H1 (cell line): Measurements from ENCODE around the gene GDF15. TPM values are rescaled to one million over a fixed set of nuclear protein-coding genes. Genes with fewer than 3 reads are reported as not detected.

Experiments
- CTCF ChIA-PET: fragments of 300-600 bp; sonication (Branson Sonifier 250); formaldehyde crosslinking; loops from one replicate; lab custom pipeline; 2021; ENCODE audit not compliant: partially characterized antibody; lab: Charles Lee
- POLR2A ChIA-PET: fragments of 300-600 bp; sonication (Branson Sonifier 250); formaldehyde crosslinking; loops from one replicate; lab custom pipeline; 2021; ENCODE audit warnings: inconsistent platforms; ENCODE audit not compliant: partially characterized antibody; lab: Charles Lee
- DNase-seq, 2 experiments: peaks; one replicate each; pipeline versions ENCODE4 v3.0.0 to v3.0.0-alpha.2; 2010 to 2022; ENCODE audit warnings: low spot score in 2 of 2, low read depth in 1 of 2, mixed read lengths in 1 of 2
- FAIRE-seq: peaks from 2 replicates; lab custom pipeline; 2011; peaks lifted over from hg19 to GRCh38; lab: Jason Lieb, UNC
- H2AFZ ChIP-seq: 2 replicates; pipeline ENCODE4 v1.8.1; 2012; ENCODE audit warnings: low read length, inconsistent platforms
- H2AK5ac ChIP-seq: 2 replicates; pipeline ENCODE4 v1.6.1; 2013; ENCODE audit warnings: low read depth, low read length
- H2BK120ac ChIP-seq: replicated peaks from 2 replicates; pipeline ENCODE3; 2013; ENCODE audit warnings: low read depth, low read length, inconsistent platforms
- H2BK12ac ChIP-seq: 2 replicates; pipeline ENCODE4 v1.6.1; 2013; ENCODE audit warnings: low read depth, low read length
- H2BK15ac ChIP-seq: 2 replicates; pipeline ENCODE4 v1.6.1; 2013; ENCODE audit warnings: low read length
- H2BK20ac ChIP-seq: 2 replicates; pipeline ENCODE4 v1.6.1; 2013; ENCODE audit warnings: low read length
- H2BK5ac ChIP-seq: 2 replicates; pipeline ENCODE4 v1.6.1; 2013; ENCODE audit warnings: low read depth, low read length
- H3K14ac ChIP-seq: 2 replicates; pipeline ENCODE4 v1.6.1; 2013; ENCODE audit warnings: inconsistent platforms; ENCODE audit not compliant: insufficient read length
- H3K18ac ChIP-seq: 2 replicates; pipeline ENCODE4 v1.6.1; 2013; ENCODE audit warnings: low read length; ENCODE audit errors: extremely low read depth
- H3K23ac ChIP-seq: 2 replicates; pipeline ENCODE4 v1.6.1; 2013; ENCODE audit warnings: inconsistent platforms; ENCODE audit not compliant: insufficient read length
- H3K23me2 ChIP-seq: 2 replicates; pipeline ENCODE4 v1.6.1; 2013; ENCODE audit warnings: low read depth, low read length
- H3K27ac ChIP-seq: 2 replicates; pipeline ENCODE4 v1.6.1; 2011; ENCODE audit warnings: low read depth, low read length, inconsistent platforms
- H3K27me3 ChIP-seq, 4 experiments: replicated peaks in 1 of 4; 1 replicate in 1 of 4; 2 replicates in 3 of 4; pipeline versions ENCODE4 v1.6.1 to v1.8.1; 2011 to 2013; ENCODE audit warnings: low read length in 3 of 4, mild to moderate bottlenecking in 3 of 4, inconsistent platforms in 2 of 4, mixed read lengths in 2 of 4, moderate library complexity in 1 of 4; ENCODE audit not compliant: control insufficient read depth in 3 of 4, insufficient read depth in 3 of 4; ENCODE audit errors: extremely low read depth in 1 of 4
- H3K36me3 ChIP-seq, 4 experiments: 2 replicates each; pipeline versions ENCODE4 v1.6.1 to v1.8.1; 2011 to 2013; ENCODE audit warnings: mild to moderate bottlenecking in 4 of 4, low read length in 3 of 4, moderate library complexity in 2 of 4, control low read depth in 1 of 4, inconsistent platforms in 1 of 4; ENCODE audit not compliant: insufficient read depth in 4 of 4, control insufficient read depth in 2 of 4
- H3K4ac ChIP-seq: replicated peaks from 2 replicates; pipeline ENCODE3; 2013; ENCODE audit warnings: low read length, low read depth, mixed read lengths, inconsistent platforms; ENCODE audit not compliant: insufficient read length
- H3K4me1 ChIP-seq, 4 experiments: replicated peaks in 1 of 4; 1 replicate in 1 of 4; 2 replicates in 3 of 4; pipeline versions ENCODE4 v1.6.1 to v1.8.1; 2011 to 2013; ENCODE audit warnings: low read length in 3 of 4, inconsistent platforms in 2 of 4, mixed read lengths in 1 of 4; ENCODE audit not compliant: insufficient read depth in 4 of 4, control insufficient read depth in 3 of 4
- H3K4me2 ChIP-seq, 2 experiments: 2 replicates each; pipeline versions ENCODE4 v1.6.1 to v1.8.1; 2011 to 2013; ENCODE audit warnings: low read depth in 2 of 2, low read length in 2 of 2, control low read depth in 1 of 2, inconsistent platforms in 1 of 2, mild to moderate bottlenecking in 1 of 2; ENCODE audit not compliant: insufficient read depth in 1 of 2
- H3K4me3 ChIP-seq, 4 experiments: fragments of 200-600, 300-600 bp in 1 of 4; sonication (generic), shearing (Covaris generic), sonication (Bioruptor Twin) in 1 of 4; 2 replicates each; pipeline versions ENCODE4 v1.5.1 to v1.8.1; 2011 to 2016; ENCODE audit warnings: low read length in 4 of 4, low read depth in 3 of 4, control low read depth in 2 of 4, inconsistent platforms in 2 of 4, mild to moderate bottlenecking in 2 of 4, mixed read lengths in 1 of 4, moderate library complexity in 1 of 4; ENCODE audit not compliant: insufficient read depth in 2 of 4; ENCODE audit errors: extremely low read depth in 1 of 4
- H3K56ac ChIP-seq: replicated peaks from 2 replicates; pipeline ENCODE3; 2013; ENCODE audit warnings: low read depth, mild to moderate bottlenecking, mixed read lengths, low read length, inconsistent platforms; ENCODE audit not compliant: insufficient read length
- H3K79me1 ChIP-seq: 2 replicates; pipeline ENCODE4 v1.6.1; 2013; ENCODE audit warnings: low read depth, low read length, control low read depth
- H3K79me2 ChIP-seq, 2 experiments: 2 replicates each; pipeline versions ENCODE4 v1.6.1 to v1.8.1; 2012 to 2013; ENCODE audit warnings: low read length in 2 of 2, mild to moderate bottlenecking in 2 of 2, inconsistent platforms in 1 of 2; ENCODE audit not compliant: insufficient read depth in 2 of 2, control insufficient read depth in 1 of 2
- H3K9ac ChIP-seq, 4 experiments: replicated peaks in 1 of 4; 1 replicate in 1 of 4; 2 replicates in 3 of 4; pipeline versions ENCODE4 v1.6.1 to v1.8.1; 2011 to 2013; ENCODE audit warnings: low read depth in 3 of 4, low read length in 3 of 4, control low read depth in 2 of 4, mild to moderate bottlenecking in 2 of 4, moderate library complexity in 2 of 4, inconsistent platforms in 1 of 4; ENCODE audit errors: extremely low read depth in 1 of 4
- H3K9me3 ChIP-seq, 2 experiments: 2 replicates each; pipeline versions ENCODE4 v1.6.1 to v1.8.1; 2012 to 2013; ENCODE audit warnings: mild to moderate bottlenecking in 2 of 2, moderate library complexity in 2 of 2, control low read depth in 1 of 2, inconsistent platforms in 1 of 2, low read depth in 1 of 2, low read length in 1 of 2, mixed read lengths in 1 of 2; ENCODE audit not compliant: insufficient read depth in 2 of 2
- H4K20me1 ChIP-seq, 2 experiments: replicated peaks in 1 of 2; 2 replicates each; pipeline versions ENCODE3 to v1.8.1; 2011 to 2013; ENCODE audit warnings: inconsistent platforms in 2 of 2, low read length in 2 of 2, mild to moderate bottlenecking in 1 of 2; ENCODE audit not compliant: insufficient read depth in 2 of 2, control insufficient read depth in 1 of 2
- H4K5ac ChIP-seq: 2 replicates; pipeline ENCODE4 v1.6.1; 2013; ENCODE audit warnings: low read length, low read depth, mixed read lengths, inconsistent platforms; ENCODE audit not compliant: insufficient read length
- H4K8ac ChIP-seq: 2 replicates; pipeline ENCODE4 v1.8.0; 2013; ENCODE audit warnings: mild to moderate bottlenecking, moderate library complexity, low read length, inconsistent platforms; ENCODE audit not compliant: insufficient read depth; ENCODE audit errors: extremely low read depth
- H4K91ac ChIP-seq: replicated peaks from 2 replicates; pipeline ENCODE3; 2013; ENCODE audit warnings: low read length, mixed read lengths, inconsistent platforms; ENCODE audit not compliant: insufficient read length
- ASH2L ChIP-seq: fragments of 200-600, 300-600 bp; sonication (generic); IDR thresholded peaks from one replicate; pipeline ENCODE4 v1.7.1; 2017; ENCODE audit warnings: low read length
- CTBP2 ChIP-seq: IDR thresholded peaks from 2 replicates; pipeline ENCODE4 v1.7.0; 2011; ENCODE audit warnings: borderline replicate concordance, mild to moderate bottlenecking, moderate library complexity, mixed read lengths, low read length; ENCODE audit not compliant: insufficient read depth, insufficient read length
- FOSL1 ChIP-seq: IDR thresholded peaks from 2 replicates; pipeline ENCODE4 v1.6.1; 2011; ENCODE audit warnings: mild to moderate bottlenecking, low read depth, low read length, moderate library complexity; ENCODE audit not compliant: insufficient read depth
- GABPA ChIP-seq: IDR thresholded peaks from 2 replicates; pipeline ENCODE4 v1.6.1; 2011; ENCODE audit warnings: mild to moderate bottlenecking, low read length, moderate library complexity, borderline replicate concordance; ENCODE audit not compliant: insufficient read depth
- HDAC2 ChIP-seq, 2 experiments: fragments of 300-600 bp in 1 of 2; sonication (generic) in 1 of 2; IDR thresholded peaks; 2 replicates each; pipeline ENCODE4 v1.6.1; 2011 to 2012; ENCODE audit warnings: low read depth in 2 of 2, low read length in 2 of 2, mild to moderate bottlenecking in 2 of 2, moderate library complexity in 2 of 2, borderline replicate concordance in 1 of 2, inconsistent platforms in 1 of 2
- KDM1A ChIP-seq: fragments of 200-600, 300-600 bp; sonication (generic); IDR thresholded peaks from 2 replicates; pipeline ENCODE4 v1.7.1; 2016; ENCODE audit warnings: mild to moderate bottlenecking, low read length, borderline replicate concordance
- NANOG ChIP-seq: IDR thresholded peaks from 2 replicates; pipeline ENCODE4 v1.6.1; 2011; ENCODE audit warnings: low read length, low read depth, mild to moderate bottlenecking, inconsistent platforms; ENCODE audit not compliant: insufficient read depth, poor library complexity, severe bottlenecking
- POLR2AphosphoS5 ChIP-seq: IDR thresholded peaks from 2 replicates; pipeline ENCODE4 v1.6.1; 2011; ENCODE audit warnings: low read depth, low read length
- POU5F1 ChIP-seq: IDR thresholded peaks from 2 replicates; pipeline ENCODE4 v1.6.1; 2011; ENCODE audit warnings: low read depth, mild to moderate bottlenecking, low read length, moderate library complexity
- RXRA ChIP-seq: IDR thresholded peaks from 2 replicates; pipeline ENCODE4 v1.6.1; 2011; ENCODE audit warnings: low read depth, mild to moderate bottlenecking, low read length, moderate library complexity; ENCODE audit not compliant: insufficient read depth
- SAP30 ChIP-seq: fragments of 300-600 bp; sonication (generic); IDR thresholded peaks from 2 replicates; pipeline ENCODE4 v1.7.1; 2012; ENCODE audit warnings: low read length, moderate library complexity, mild to moderate bottlenecking, inconsistent platforms; ENCODE audit not compliant: insufficient read depth, insufficient replicate concordance
- SP1 ChIP-seq: IDR thresholded peaks from 2 replicates; pipeline ENCODE4 v1.6.1; 2011; ENCODE audit warnings: low read depth, low read length
- SP4 ChIP-seq: IDR thresholded peaks from 2 replicates; pipeline ENCODE4 v1.6.1; 2012; ENCODE audit warnings: low read length, inconsistent platforms
- TCF12 ChIP-seq: IDR thresholded peaks from 2 replicates; pipeline ENCODE4 v1.6.1; 2011; ENCODE audit warnings: low read depth, mild to moderate bottlenecking, low read length
- WGBS, 2 experiments: shearing (Covaris generic) in 1 of 2; methylation state at CpG; one replicate each; pipeline versions ENCODE4 v1.1.6 to v1.1.7; 2013 to 2015; ENCODE audit warnings: low lambda C conversion rate in 2 of 2, mixed read lengths in 2 of 2, inconsistent platforms in 1 of 2, low coverage in 1 of 2, missing lambda C conversion rate in 1 of 2; ENCODE audit not compliant: insufficient replicate concordance in 2 of 2, insufficient coverage in 1 of 2, insufficient read length in 1 of 2; ENCODE audit errors: extremely low coverage in 1 of 2, missing lambda C conversion rate in 1 of 2; 5-methylcytosine and 5-hydroxymethylcytosine counted together
- polyA plus RNA-seq, 7 experiments: library from polyadenylated mRNA; depleted of rRNA in 3 of 7; stranded (reverse) in 5 of 7; unstranded in 2 of 7; fragments of >200 nt in 5 of 7; fragments of 200-250 nt in 2 of 7; gene quantifications; 1 replicate in 5 of 7; 2 replicates in 1 of 7; 4 replicates in 1 of 7; pipeline versions ENCODE4 v1.2.1 to v1.2.3, GENCODE V29; 2011 to 2013; ENCODE audit warnings: missing spikeins in 2 of 7, mixed read lengths in 2 of 7
- total RNA-seq: library from RNA; stranded (reverse); fragmentation: NEBNext Ultra II Directional; extraction: Animal tissue kit (Norgen Biotek cat#: 25700); gene quantifications from 2 replicates; pipeline ENCODE4 v1.2.1, GENCODE V29; 2021

Gene GDF15
- total and polyA plus RNA-seq, 2 of the 8 experiments (the other 6 are each of a cell fraction or from before 2014, with no cell fraction given) = 4.1 to 8.5 TPM

- FAIRE-seq (no peak), DNase-seq (no peak)
- Histone ChIP-seq H3K79me1 (no peaks in the 10 kb centered on the region), H3K18ac (no peak overlapping the region), H4K91ac (no peak overlapping the region), H3K23me2 (peaks cover 2% of the 10 kb centered on the region; the same call in 1 of the 2 replicates), H4K20me1 (no peaks in the 10 kb centered on the region), H2AFZ (no peak overlapping the region), H2BK120ac (no peak overlapping the region), H3K27ac (no peak overlapping the region), H4K8ac (no peak overlapping the region), H3K14ac (no peak overlapping the region), H3K4me1 (peaks cover 0 to 11% (median 5%) of the 10 kb centered on the region in 4 experiments; a peak in 5 of 7 replicates), H3K56ac (no peak overlapping the region), H2AK5ac (no peak overlapping the region), H4K5ac (no peak overlapping the region), H2BK20ac (no peak overlapping the region), H3K23ac (no peak overlapping the region), H3K79me2 (no peaks in the 10 kb centered on the region), H2BK15ac (no peak overlapping the region), H3K9ac (no peak overlapping the region; a peak in 1 of 7 replicates), H3K27me3 (peaks cover 0 to 19% (median 12%) of the 10 kb centered on the region in 4 experiments; a peak in 6 of 7 replicates), H2BK12ac (no peak overlapping the region), H3K4me3 (no peak overlapping the region), H3K36me3 (no peaks in the 10 kb centered on the region), H3K9me3 (no peaks in the 10 kb centered on the region), H3K4ac (no peak overlapping the region), H2BK5ac (no peak overlapping the region), H3K4me2 (no peak overlapping the region)
- POLR2A ChIA-PET = interaction anchor here (0.6 to 1.3 kb wide), 2 partner anchors 15 to 111 kb away, joined by 4 read pairs; partner anchors contain the start of gene JUND
- CTCF ChIA-PET = interaction anchor here (1.0 to 10.4 kb wide), 5 partner anchors 9 to 128 kb away, joined by 3 to 177 read pairs (median 11); partner anchors contain the start of genes LRRC25 and SSBP4
- WGBS, 2 experiments = 97% methylated on average over 10 of the region's 11 CpGs; no CpG with 5 or more reads in 1 of the 2 experiments
- TF ChIP-seq FOSL1 (no peak), KDM1A (no peak), CTBP2 (no peak), SP4 (no peak), GABPA (no peak), HDAC2 (IDR thresholded peaks at IDR 0.05; ENCODE audit: borderline replicate concordance in 1 of 2, low read depth in 2 of 2, low read length in 2 of 2) (no peak), POU5F1 (no peak), SAP30 (no peak), TCF12 (no peak), SP1 (no peak), POLR2AphosphoS5 (no peak), RXRA (no peak), ASH2L (no peak), NANOG (no peak)
These were observed 6.5 kb downstream of the GDF15 start for GRCh38 chr19:18392417-18392816.
